Stimulated activated CD4-positive, alpha-beta T cell treated with anti-CD3 and anti-CD28 coated beads, Interleukin-15, amount 100 ng/mL, for 24 hours (primary cell): ENCODE measurements around the gene PTK7.

Experiments
- DNase-seq: peaks from one replicate; pipeline ENCODE4 v3.0.0-alpha.2; 2020

PTK7 gene

GRCh38 chr6:43146709-43147688 is 70.9 kb downstream of the PTK7 start:
- no peak for DNase-seq

- no peak for DNase-seq
Measured at GRCh38 chr6:43147691-43148477, 71.8 kb downstream of the PTK7 start.

GRCh38 chr6:43149265-43149664 is 73.2 kb downstream of the PTK7 start:
- no peak for DNase-seq

- DNase-seq: no peak
Measured at GRCh38 chr6:43150051-43150751, 74.1 kb downstream of the PTK7 start.

GRCh38 chr6:43159599-43159998 is 83.5 kb downstream of the PTK7 start:
- DNase-seq: no peak

- DNase-seq: no peak
Measured at GRCh38 chr6:43163899-43164298, 87.8 kb downstream of the PTK7 start.

- DNase-seq: no peak
Measured at GRCh38 chr6:43170417-43170930, 94.4 kb downstream of the PTK7 start.

- peak; percentile 100 for DNase-seq
Measured at GRCh38 chr6:43170931-43171706, 95.0 kb downstream of the PTK7 start, which contains the start of gene SRF. Gene SRF, plus strand, starts transcription at chr6:43171269. Its CDS starts 388 bp downstream, at chr6:43171657.

GRCh38 chr6:43171707-43172103 is 95.6 kb downstream of the PTK7 start:
- peak; percentile 49 for DNase-seq

- peak; percentile 67 for DNase-seq
Measured at GRCh38 chr6:43172104-43173007, 96.2 kb downstream of the PTK7 start.

- DNase-seq: no peak
Measured at GRCh38 chr6:43173591-43174262, 97.6 kb downstream of the PTK7 start.

GRCh38 chr6:43174263-43175112 is 98.4 kb downstream of the PTK7 start:
- DNase-seq: peak; percentile 97

GRCh38 chr6:43175676-43176422 is 99.7 kb downstream of the PTK7 start:
- DNase-seq: no peak

- no peak for DNase-seq
Measured at GRCh38 chr6:43176423-43176786, 100.3 kb downstream of the PTK7 start.

- no peak for DNase-seq
Measured at GRCh38 chr6:43178150-43178549, 102.0 kb downstream of the PTK7 start.

GRCh38 chr6:43178951-43179830 is 103.1 kb downstream of the PTK7 start:
- no peak for DNase-seq

- no peak for DNase-seq
Measured at GRCh38 chr6:43180058-43180457, 103.9 kb downstream of the PTK7 start.

GRCh38 chr6:43180985-43181384 is 104.9 kb downstream of the PTK7 start:
- no peak for DNase-seq
